COLO829 (cell line): ENCODE measurements around the gene THSD7B.
"Not testable (repeated sequence)": the region's sequence is repeated elsewhere in the genome, so short reads cannot be mapped to it uniquely, and the experiment has no call there.

Experiments
- DNase-seq: peaks from one replicate; pipeline ENCODE4 v3.0.0; 2012; ENCODE audit warnings: low spot score

THSD7B gene

DNA sequence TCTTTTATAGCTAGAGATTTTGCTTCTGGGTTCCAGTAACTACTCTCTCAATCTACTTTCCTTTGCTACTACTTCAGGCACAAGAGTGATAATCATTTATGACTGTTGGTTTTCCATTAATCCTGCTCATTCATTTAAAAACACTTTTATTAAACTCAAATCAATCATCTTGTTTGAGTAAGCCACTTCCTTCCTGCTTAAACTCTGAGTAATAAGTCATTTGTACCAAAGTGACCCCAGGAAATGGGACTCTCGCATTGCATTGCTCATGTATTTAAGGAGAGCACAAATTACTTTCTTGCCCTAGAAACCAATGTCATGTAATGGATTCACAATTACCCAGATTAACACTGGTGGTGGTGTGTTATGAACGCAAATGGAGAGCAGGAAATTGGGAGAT lies 928.2 kb downstream of the THSD7B start:
- no peak for DNase-seq

- DNase-seq: no peak
These were observed 931.6 kb downstream of the THSD7B start for GRCh38 chr2:137696916-137697315.

GRCh38 chr2:137700250-137700649 lies 934.9 kb downstream of the THSD7B start:
- DNase-seq: not testable (repeated sequence)

DNA sequence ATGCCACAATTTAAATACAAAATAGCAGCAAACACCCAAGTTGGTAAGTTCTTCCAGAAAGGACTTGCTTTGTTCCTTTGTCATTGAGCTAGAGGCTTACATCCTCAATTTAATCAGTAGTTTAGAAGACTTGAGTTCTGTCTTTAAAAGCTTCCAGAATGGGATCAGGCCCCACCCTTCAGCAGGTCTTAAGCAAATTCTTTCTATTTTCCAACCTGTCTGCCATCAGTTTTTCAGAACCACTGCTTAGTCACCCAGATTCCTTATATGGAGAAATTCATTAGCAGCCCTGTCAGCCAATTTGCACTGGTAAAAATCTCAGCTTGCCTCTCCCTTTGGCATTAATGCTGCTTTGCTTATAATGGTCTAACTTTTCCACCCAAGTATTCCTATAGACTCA lies 935.3 kb downstream of the THSD7B start:
- DNase-seq: no peak

DNA sequence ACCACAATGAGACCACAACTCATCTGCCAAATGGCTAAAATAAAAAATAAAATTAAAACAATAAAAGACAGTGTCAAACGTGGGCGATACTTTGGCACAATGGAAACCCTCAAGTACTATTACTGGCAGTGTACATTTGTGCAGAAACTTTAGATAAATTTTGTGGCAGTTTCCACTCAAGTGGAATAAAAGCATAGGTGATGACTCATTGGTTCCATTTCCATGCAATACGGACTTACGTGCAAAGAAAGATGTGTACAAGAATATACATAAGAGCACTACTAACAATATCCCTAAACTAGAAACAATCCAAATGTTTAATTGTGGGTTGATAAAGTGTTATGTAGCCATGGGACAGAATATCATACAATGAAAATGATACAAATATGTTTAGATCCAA lies 940.0 kb downstream of the THSD7B start:
- no peak for DNase-seq

DNA sequence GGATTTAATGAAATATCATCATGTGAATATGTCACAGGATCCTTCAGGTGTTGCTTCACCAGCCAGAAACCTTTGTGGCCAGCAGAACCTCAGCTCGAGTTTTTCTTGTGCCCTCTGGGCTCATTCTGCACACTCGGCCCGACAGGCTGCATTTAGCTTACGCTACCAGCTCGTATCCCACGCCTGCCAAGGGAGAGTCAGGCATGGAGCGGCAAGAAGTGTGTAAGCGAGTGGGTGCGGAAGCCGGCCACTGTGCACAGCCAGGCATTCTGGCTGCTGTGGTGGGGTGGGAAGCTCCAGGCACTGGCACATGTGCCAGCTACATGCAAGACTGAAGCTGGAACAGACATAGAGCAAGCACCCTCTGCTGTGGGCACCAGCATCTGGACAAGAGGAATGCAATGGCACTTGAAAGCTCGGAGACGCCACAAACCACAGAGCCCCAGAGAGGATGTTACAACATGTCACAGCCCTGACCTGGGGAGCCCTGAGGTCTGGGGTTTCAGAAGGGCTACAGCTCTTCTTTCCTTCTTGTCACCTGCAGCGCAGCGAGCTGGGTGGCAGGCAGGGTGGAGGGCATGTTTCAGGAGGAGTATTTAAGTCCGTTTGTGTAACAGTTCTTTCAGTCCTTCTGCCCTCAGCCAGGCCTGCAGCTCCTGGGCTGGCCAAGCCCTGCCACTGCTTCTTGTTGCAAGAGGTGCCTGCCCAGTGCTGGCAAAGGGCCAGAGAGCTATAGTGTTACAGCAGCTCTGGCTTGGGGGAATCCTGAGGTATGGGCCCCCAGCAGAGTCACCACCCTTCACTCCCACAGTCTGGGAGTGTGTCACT lies 941.7 kb downstream of the THSD7B start:
- DNase-seq: no peak

DNA sequence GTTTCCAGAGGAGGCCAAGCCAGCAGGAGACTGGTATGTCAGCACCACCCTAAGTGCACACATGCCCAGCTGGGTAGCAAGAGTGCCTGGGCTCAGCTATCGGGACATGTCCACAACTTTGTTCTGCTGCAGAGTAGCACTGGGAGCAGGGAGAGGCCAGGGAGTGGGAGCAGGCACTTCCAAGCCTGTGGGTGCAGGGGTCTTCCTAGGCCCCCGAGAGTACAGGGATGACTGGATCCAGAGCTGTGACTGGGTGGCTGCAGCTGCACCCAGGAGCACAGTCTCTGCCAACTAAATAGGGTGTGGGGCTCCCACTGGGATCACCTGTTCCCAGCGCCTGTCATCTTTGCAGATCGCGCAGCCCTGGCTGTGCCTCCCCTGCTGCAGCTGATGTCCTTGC lies 943.0 kb downstream of the THSD7B start:
- no peak for DNase-seq

DNA sequence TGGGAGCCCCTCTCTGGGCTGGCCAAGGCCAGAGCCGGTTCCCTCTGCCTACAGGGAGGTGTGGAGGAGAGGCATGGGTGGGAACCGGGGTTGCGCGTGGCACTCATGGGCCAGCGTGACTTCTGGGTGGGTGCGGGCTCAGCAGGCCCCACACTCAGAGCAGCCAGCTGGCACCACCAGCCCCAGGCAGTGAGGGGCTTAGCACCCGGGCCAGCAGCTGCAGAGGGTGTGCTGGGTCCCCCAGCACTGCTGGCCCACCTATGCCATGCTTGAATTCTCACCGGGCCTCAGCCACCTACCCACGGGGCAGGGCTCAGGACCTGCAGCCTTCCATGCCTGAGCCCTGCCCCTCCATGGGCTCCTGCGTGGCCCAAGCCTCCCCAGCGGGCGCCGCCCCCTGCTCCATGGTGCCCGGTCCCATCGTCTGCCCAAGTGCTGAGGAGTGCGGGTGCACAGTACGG lies 950.4 kb downstream of the THSD7B start:
- DNase-seq: no peak

- DNase-seq: no peak
These were observed 953.4 kb downstream of the THSD7B start for GRCh38 chr2:137718786-137719185.

GRCh38 chr2:137721733-137722132 lies 956.4 kb downstream of the THSD7B start:
- no peak for DNase-seq

DNA sequence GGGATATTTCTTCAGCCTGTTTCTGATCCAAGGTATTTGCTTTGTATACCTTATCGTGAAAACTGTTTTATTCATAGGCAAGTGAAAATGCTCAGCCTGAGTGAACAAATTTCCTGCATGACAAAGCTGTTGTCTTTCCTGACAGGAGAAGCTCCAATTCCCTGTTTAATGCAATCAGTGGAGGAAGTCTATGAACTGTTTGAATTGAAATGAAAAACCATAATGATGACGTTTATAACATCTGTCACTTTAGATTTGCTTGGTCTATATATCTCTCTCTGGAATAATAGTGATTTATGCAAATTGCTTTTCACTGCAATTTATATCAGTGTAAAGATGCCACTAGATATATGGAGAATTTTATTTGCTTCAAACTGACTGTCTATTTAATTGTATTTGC lies 959.6 kb downstream of the THSD7B start:
- no peak for DNase-seq
